Immature natural killer cell (primary cell): ENCODE measurements around the gene SHE. TPM values are rescaled to one million over a fixed set of nuclear protein-coding genes. Genes with fewer than 3 reads are reported as not detected.

Experiments
- DNase-seq, 3 donors: peaks; one replicate each; pipeline ENCODE4 v3.0.0; 2022; ENCODE audit warnings: mixed read lengths in 1 of 3
- H3K27ac Mint-ChIP-seq, 6 donors: one replicate each; pipeline ENCODE4 v1.8.0; 2020; ENCODE audit warnings: mixed read lengths in 6 of 6, mild to moderate bottlenecking in 5 of 6, inconsistent platforms in 4 of 6, moderate library complexity in 3 of 6
- H3K27me3 Mint-ChIP-seq, 3 donors: one replicate each; pipeline ENCODE4 v1.8.0; 2020 to 2021; ENCODE audit warnings: low read depth in 3 of 3, mild to moderate bottlenecking in 3 of 3, mixed read lengths in 3 of 3, moderate library complexity in 3 of 3, inconsistent platforms in 1 of 3
- H3K36me3 Mint-ChIP-seq, 3 donors: one replicate each; pipeline ENCODE4 v1.8.0; 2020; ENCODE audit warnings: mixed read lengths in 3 of 3, inconsistent platforms in 2 of 3, mild to moderate bottlenecking in 2 of 3
- H3K4me1 Mint-ChIP-seq, 2 donors: one replicate each; pipeline ENCODE4 v1.8.0; 2020; ENCODE audit warnings: inconsistent platforms in 2 of 2, mild to moderate bottlenecking in 2 of 2, mixed read lengths in 2 of 2, moderate library complexity in 1 of 2
- H3K4me3 Mint-ChIP-seq, 5 donors: one replicate each; pipeline ENCODE4 v1.8.0; 2020; ENCODE audit warnings: mild to moderate bottlenecking in 5 of 5, mixed read lengths in 5 of 5, inconsistent platforms in 3 of 5, moderate library complexity in 3 of 5
- H3K9me3 Mint-ChIP-seq, 6 donors: one replicate each; pipeline ENCODE4 v1.8.0; 2020; ENCODE audit warnings: mild to moderate bottlenecking in 6 of 6, mixed read lengths in 6 of 6, inconsistent platforms in 4 of 6, moderate library complexity in 3 of 6
- polyA plus RNA-seq, 3 donors: library from polyadenylated mRNA; unstranded; fragments of 300-500 nt; fragmentation: Illumina TruSeq; gene quantifications; one replicate each; pipeline ENCODE4 v1.2.3, GENCODE V29; 2021

SHE gene
- polyA plus RNA-seq, 3 donors from 2014 or later: 0.13 TPM; not detected in 2

DNA sequence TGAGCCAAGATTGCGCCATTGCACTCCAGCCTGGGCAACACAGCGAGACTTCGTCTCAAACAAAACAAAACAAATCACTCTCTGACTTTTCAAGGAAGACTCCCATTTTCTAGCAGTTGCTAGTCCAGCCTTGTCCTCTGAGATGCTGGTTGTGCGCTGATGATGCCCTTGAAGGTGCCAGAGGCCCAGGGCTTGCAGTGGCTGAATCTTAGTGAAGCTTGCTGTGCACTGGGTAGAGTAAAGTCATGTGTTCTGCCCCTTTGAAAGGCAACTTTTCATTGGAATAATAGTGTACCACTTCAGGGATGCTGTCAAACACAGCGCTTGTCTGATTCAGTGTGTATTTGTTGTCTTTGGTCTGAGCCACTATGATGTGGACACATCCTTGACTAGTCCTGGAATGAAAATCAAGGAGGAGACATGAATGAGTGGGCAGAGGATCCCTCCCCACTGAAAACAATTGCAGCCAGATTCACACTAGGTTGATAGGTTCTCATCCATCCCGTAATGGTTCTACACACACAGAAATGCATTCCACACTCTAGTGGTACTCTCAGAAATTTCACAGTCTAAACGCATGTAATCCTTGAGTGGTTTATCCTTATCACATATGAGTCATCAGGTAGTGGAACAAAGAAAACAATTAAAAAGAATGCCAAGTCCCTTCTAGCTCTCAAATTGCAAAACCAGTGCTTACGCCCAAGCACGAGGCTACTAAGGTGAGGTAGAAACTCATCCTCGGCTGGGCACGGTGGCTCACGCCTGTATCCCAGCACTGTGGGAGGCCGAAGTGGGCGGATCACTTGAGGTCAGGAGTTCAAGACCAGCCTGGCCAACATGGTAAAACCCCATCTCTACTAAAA, 18.0 kb downstream of the SHE start:
- Mint-ChIP-seq H3K9me3 (no peaks in the 10 kb centered on the region), H3K4me3 (no peak overlapping the region), H3K27ac (no peak overlapping the region), H3K36me3 (no peaks in the 10 kb centered on the region), H3K27me3 (peaks cover 0 to 4% (median 1%) of the 10 kb centered on the region in 3 donors), H3K4me1 (no peaks in the 10 kb centered on the region)
- DNase-seq: no peak

DNA sequence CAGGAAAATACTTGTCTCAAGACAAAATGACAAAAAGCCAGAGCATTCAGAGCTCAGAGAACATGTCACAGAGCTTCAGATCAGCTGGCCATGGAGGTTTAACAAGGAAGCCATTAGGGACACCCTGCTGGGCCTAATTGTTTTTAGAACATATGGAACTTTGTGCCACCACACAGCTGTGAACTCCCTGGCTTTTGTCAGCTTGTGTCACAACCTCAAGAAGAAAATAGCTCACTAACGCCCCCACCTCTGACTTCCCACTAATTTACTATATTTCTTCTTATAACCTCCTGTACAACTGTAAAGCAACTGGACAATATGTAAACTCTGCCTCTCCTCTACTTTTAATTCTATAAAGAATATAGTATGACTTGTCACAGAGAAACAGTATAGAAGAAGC, 21.2 kb downstream of the SHE start:
- H3K4me3 Mint-ChIP-seq: no peak overlapping the region
- H3K27me3 Mint-ChIP-seq: peaks cover 0 to 4% (median 3%) of the 10 kb centered on the region in 3 donors
- no peak for DNase-seq
- H3K36me3 Mint-ChIP-seq: no peaks in the 10 kb centered on the region
- H3K9me3 Mint-ChIP-seq: no peaks in the 10 kb centered on the region
- H3K4me1 Mint-ChIP-seq: no peaks in the 10 kb centered on the region
- H3K27ac Mint-ChIP-seq: no peak overlapping the region

DNA sequence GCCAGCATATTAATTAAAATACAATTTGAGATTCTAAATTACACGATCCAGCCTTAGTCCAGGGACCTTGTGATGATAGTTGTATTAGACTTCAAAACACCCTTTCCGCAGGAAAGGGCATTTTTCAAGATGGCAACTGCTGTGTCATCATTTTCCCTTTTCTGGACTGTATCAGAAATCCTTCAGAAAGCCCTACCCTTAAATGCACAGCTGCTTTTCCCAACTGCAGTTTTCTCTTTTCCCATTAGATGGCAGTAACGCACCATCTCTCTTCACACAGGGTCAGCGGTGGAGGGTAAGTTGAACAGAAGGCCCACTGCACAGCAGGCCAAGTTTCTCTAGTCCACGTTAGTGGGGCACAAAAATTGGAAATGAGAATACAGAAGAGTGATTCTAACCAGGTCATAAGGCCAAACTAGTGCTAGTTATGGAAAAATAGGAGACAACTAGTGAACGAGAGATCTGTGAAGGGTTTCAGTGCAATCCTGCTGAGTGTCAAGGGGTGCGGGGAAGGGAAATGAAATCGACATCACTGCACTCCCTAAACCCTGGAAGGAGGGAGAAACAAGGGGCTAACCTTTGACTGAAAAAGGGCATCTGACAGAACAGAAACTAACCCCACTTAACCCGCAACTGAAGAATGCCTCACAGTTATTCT, 22.3 kb downstream of the SHE start:
- peak overlapping the region in 1 of 6 donors; percentile 69 for H3K27ac Mint-ChIP-seq
- peaks cover 0 to 4% (median 3%) of the 10 kb centered on the region in 3 donors for H3K27me3 Mint-ChIP-seq
- H3K4me3 Mint-ChIP-seq: no peak overlapping the region
- peak; percentile 68 to 73 (median 70) for DNase-seq
- H3K36me3 Mint-ChIP-seq: no peaks in the 10 kb centered on the region
- H3K4me1 Mint-ChIP-seq: no peaks in the 10 kb centered on the region
- no peaks in the 10 kb centered on the region for H3K9me3 Mint-ChIP-seq

DNA sequence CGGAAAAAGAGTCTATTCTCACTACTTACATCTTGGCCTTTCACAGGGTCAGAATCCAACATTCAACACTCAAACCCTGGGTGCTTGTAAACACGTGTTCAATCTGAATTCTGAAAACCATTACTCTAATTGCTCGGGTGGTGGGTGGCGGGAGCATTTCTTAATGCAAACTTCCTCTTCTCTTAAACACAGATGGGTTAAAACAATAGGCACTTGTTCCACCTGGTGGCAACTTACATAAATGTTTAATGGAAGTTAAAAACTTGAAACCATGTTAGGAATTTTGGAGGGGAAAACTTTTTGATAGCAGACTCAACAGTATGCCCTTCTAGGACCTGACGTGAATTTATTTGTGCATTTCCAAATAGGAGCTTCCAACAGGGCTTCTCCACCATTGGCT, 23.6 kb downstream of the SHE start:
- H3K27ac Mint-ChIP-seq: no peak overlapping the region

DNA sequence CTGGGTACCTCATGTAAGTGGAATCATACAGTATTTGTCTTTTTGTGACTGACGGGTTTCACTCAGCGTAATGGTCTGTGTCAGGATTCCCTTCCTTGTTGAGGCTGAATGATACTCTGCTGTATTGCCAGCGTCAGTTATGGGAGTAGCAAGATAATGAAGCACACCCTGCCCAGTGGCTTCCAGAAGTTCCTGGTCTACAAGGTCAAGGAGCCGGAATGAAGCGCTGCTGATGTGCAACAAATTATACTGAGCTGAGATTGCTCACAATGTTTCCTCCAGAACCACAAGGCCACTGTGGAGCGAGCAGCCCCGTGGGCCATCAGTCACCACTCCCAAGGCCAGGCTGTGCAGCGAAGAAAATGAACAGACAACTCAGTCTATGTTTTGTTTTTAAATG, 24.2 kb downstream of the SHE start:
- no peak for DNase-seq
- no peaks in the 10 kb centered on the region for H3K4me1 Mint-ChIP-seq
- H3K27ac Mint-ChIP-seq: no peak overlapping the region
- H3K36me3 Mint-ChIP-seq: no peaks in the 10 kb centered on the region
- no peak overlapping the region for H3K4me3 Mint-ChIP-seq
- H3K27me3 Mint-ChIP-seq: peaks cover 0 to 4% (median 4%) of the 10 kb centered on the region in 3 donors
- H3K9me3 Mint-ChIP-seq: no peaks in the 10 kb centered on the region

More for the DNA sequence above, 23.6 kb downstream of the SHE start:
- Mint-ChIP-seq H3K36me3 (no peaks in the 10 kb centered on the region), H3K27me3 (peaks cover 0 to 4% (median 3%) of the 10 kb centered on the region in 3 donors), H3K9me3 (no peaks in the 10 kb centered on the region), H3K4me3 (no peak overlapping the region), H3K4me1 (no peaks in the 10 kb centered on the region)
- DNase-seq: no peak

DNA sequence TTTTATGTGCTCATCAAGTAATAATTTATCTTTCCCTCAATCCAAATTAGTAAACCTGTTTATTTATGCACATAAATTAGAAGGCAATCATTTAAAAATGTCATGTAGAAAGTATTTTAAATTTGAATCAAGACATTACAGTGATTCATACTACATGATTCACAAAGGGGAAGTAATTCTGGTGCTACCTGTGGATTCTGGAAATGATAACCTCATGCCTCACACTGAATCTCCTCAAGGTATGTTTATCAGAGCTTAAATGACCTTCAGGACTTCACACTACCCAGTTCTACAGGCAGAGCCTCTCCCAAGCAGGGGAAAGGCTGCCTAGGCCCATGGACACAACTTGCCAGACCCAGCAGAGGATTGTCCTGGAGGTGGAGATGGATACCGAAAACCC, 25.4 kb downstream of the SHE start:
- H3K36me3 Mint-ChIP-seq: no peaks in the 10 kb centered on the region
- H3K27ac Mint-ChIP-seq: no peak overlapping the region
- H3K27me3 Mint-ChIP-seq: peaks cover 0 to 4% (median 4%) of the 10 kb centered on the region in 3 donors
- no peaks in the 10 kb centered on the region for H3K9me3 Mint-ChIP-seq
- H3K4me1 Mint-ChIP-seq: no peaks in the 10 kb centered on the region
- no peak for DNase-seq
- H3K4me3 Mint-ChIP-seq: no peak overlapping the region

DNA sequence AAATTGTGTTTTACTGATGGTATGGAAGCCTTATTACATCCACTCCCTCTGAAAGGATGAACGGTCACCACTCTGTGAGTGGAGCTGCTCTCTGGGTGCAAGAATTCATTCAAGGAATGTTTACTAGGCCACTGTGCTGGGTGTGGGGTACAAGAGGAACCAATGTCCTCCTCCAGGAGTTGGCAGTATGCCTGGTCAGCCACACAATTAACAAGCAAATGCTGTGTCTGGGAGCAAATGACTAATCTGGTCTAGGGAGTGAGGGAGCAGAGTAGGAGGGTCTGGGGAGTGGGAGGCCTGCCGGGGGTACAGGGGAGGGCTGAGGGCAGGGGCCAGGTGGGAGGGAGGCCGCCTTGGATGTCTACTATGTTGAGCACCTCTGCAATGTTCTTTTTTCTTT, 27.4 kb downstream of the SHE start:
- Mint-ChIP-seq H3K27ac (no peak overlapping the region), H3K4me1 (no peaks in the 10 kb centered on the region), H3K36me3 (no peaks in the 10 kb centered on the region), H3K4me3 (no peak overlapping the region), H3K9me3 (no peaks in the 10 kb centered on the region), H3K27me3 (peaks cover 0 to 4% (median 2%) of the 10 kb centered on the region in 3 donors)
- DNase-seq: no peak

DNA sequence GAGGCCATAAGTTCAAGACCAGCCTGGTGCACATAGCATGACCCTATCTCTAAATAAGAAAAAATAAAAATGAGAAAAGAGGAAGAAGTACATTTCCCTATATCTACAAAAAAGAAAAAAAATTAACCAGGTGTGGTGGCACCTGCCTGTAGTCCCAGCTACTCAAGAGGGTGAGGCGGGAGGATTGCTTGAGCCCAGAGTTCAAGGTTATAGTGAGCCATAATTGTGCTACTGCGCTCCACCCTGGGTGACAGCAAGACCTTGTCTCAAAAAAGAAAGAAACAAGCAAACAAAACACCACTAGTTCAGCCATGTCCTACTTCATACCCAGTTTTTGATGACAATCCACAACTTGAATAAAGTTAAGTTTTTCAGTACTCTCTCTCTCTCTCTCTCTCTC, 30.9 kb downstream of the SHE start:
- DNase-seq: no peak
- Mint-ChIP-seq H3K9me3 (no peaks in the 10 kb centered on the region), H3K27me3 (peaks cover 0 to 3% (median 0%) of the 10 kb centered on the region in 3 donors), H3K27ac (peak overlapping the region in 1 of 6 donors; percentile 40), H3K4me3 (no peak overlapping the region), H3K4me1 (peaks cover 2 to 12% of the 10 kb centered on the region in 2 donors), H3K36me3 (no peaks in the 10 kb centered on the region)

DNA sequence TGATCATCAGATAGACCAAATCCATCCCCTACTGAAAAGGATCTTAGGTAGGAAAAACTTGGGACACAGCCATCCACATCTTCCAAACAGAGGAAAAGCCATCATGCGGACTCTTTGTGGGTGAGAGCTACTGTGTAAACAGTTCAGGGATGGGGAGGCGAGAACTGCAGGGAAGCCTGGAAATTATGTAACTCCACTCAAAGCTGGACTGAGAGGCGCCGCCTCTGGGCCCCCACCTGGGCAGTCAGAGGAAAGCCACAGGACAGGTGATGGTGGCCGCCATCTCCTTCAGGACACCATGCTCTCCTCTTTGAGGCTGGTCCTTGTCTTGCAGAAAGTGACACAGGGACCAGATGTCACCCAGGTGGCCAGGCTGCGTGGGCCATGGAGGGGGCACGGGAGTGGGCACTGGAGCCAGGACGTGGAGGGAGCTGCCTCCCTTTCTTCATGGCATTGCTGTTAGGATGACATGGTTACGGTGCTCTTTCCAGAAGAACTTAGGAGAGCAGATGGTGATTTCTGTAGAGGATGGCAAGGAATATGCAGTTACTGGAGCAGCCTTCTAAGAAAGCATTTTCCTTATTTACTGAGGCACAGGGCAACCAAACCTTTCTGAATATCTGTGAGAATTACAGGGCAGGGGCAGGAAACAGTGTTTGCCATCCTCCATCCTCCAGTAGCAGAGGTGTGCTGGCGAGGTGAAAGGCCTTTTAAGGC, 32.2 kb downstream of the SHE start:
- H3K9me3 Mint-ChIP-seq: no peaks in the 10 kb centered on the region
- H3K27me3 Mint-ChIP-seq: peaks cover 1 to 3% (median 1%) of the 10 kb centered on the region in 3 donors
- no peak overlapping the region for H3K27ac Mint-ChIP-seq
- H3K36me3 Mint-ChIP-seq: no peaks in the 10 kb centered on the region
- H3K4me1 Mint-ChIP-seq: peaks cover 4 to 20% of the 10 kb centered on the region in 2 donors
- no peak overlapping the region for H3K4me3 Mint-ChIP-seq
- no peak for DNase-seq

DNA sequence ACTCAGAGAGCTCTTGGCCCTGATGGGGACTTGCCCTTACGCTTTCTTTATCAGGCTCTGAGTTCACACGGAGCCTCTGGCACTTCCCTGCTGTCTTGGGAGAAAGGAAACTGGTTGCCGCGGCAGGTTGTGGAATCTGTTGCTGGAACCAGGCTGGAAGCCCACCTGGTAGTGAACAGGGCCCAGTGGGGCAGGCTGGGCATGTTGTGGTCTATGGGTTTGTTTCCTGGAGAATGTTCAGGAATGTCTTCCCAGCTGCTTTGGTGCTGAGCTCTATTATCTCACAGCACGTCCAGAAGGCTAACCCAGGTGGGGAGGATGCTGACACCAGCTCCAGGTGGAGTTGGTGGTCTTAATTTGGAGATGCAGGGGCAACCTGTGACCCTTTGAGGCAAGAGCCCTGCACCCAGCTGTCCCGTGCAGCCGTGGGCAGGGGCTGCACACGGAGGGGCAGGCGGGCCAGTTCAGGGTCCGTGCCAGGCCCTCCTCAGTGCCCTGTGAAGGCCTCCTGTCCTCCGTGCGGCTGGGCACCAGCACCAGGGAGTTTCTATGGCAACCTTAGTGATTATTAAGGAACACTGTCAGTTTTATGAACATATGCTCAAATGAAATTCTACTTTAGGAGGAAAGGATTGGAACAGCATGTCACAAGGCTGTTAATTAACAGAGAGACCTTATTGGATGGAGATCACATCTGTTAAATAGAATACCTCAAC, 33.5 kb downstream of the SHE start:
- Mint-ChIP-seq H3K4me3 (no peak overlapping the region), H3K4me1 (peaks cover 7 to 30% of the 10 kb centered on the region in 2 donors), H3K9me3 (no peaks in the 10 kb centered on the region), H3K27ac (no peak overlapping the region), H3K36me3 (no peaks in the 10 kb centered on the region), H3K27me3 (peaks cover 1 to 3% (median 3%) of the 10 kb centered on the region in 3 donors)
- no peak for DNase-seq

DNA sequence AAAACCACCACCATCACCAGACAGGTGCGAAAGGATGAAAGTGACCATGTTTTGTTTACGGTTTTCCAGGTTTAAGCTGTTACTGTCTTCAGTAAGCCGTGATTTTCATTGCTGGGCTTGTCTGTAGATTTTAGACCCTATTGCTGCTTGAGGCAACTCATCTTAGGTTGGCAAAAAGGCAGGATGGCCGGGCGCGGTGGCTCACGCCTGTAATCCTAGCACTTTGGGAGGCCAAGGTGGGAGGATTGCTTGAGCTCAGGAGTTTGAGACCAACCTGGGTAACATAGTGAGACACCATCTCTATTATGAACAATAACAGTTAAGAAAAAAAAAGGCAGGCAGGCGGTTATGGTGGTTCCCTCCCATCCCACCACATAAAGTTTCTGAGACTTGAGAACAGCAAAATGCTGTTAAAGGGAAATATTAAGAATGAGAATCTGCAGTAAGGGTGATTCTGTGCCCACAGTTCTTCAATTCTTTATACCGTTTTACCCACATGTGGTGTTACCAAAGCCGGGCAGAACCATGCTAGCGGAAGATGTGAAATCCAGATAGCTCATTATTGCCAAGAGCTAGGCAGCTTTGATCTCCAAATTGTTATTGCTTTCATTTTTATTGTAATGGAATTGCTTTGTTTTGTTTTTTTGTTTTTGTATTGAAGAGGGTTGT, 34.6 kb downstream of the SHE start:
- DNase-seq: peak in 1 of 3 donors; percentile 22
- no peaks in the 10 kb centered on the region for H3K36me3 Mint-ChIP-seq
- H3K9me3 Mint-ChIP-seq: no peaks in the 10 kb centered on the region
- peak overlapping the region in 1 of 5 donors; percentile 43 for H3K4me3 Mint-ChIP-seq
- peaks cover 13 to 38% of the 10 kb centered on the region in 2 donors for H3K4me1 Mint-ChIP-seq
- peaks cover 1 to 3% (median 2%) of the 10 kb centered on the region in 3 donors for H3K27me3 Mint-ChIP-seq
- peak overlapping the region in 2 of 6 donors; percentile 57 to 84 for H3K27ac Mint-ChIP-seq

DNA sequence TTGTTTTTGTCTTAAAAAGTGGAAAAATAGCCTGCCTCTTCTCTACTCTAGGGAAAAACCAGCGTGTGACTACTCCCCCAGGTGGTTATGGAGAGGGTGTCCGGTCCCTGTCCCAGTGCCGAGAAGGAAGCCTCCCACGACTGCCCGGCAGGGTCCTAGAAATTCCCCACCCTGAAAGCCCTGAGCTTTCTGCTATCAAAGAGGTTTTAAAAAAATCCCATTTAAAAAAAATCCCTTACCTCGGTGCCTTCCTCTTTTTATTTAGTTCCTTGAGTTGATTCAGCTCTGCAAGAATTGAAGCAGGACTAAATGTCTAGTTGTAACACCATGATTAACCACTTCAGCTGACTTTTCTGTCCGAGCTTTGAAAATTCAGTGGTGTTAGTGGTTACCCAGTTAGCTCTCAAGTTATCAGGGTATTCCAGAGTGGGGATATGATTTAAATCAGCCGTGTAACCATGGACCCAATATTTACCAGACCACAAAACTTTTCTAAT, 35.2 kb downstream of the SHE start:
- H3K27ac Mint-ChIP-seq: peak overlapping the region in 2 of 6 donors; percentile 46 to 84
- peak overlapping the region in 1 of 5 donors; percentile 29 for H3K4me3 Mint-ChIP-seq
- no peaks in the 10 kb centered on the region for H3K9me3 Mint-ChIP-seq
- H3K36me3 Mint-ChIP-seq: no peaks in the 10 kb centered on the region
- peaks cover 13 to 38% of the 10 kb centered on the region in 2 donors for H3K4me1 Mint-ChIP-seq
- DNase-seq: no peak
- H3K27me3 Mint-ChIP-seq: peaks cover 1 to 3% (median 2%) of the 10 kb centered on the region in 3 donors

DNA sequence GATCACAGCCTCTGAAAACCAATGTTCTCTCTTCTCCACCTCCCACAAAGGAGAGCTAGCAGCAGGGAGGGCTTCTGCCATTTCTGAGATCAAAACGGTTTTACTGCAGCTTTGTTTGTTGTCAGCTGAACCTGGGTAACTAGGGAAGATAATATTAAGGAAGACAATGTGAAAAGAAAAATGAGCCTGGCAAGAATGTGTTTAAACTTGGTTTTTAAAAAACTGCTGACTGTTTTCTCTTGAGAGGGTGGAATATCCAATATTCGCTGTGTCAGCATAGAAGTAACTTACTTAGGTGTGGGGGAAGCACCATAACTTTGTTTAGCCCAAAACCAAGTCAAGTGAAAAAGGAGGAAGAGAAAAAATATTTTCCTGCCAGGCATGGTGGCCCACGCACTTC, 36.0 kb downstream of the SHE start:
- Mint-ChIP-seq H3K36me3 (no peaks in the 10 kb centered on the region), H3K27me3 (peaks cover 1 to 3% (median 2%) of the 10 kb centered on the region in 3 donors), H3K27ac (peak overlapping the region in 3 of 6 donors; percentile 21 to 93 (median 40)), H3K4me1 (peaks cover 13 to 38% of the 10 kb centered on the region in 2 donors), H3K9me3 (no peaks in the 10 kb centered on the region), H3K4me3 (peak overlapping the region in 2 of 5 donors; percentile 4 to 19)
- no peak for DNase-seq
